Uterus (tissue), 4 donors: ENCODE measurements around the gene RPL3. TPM values are rescaled to one million over a fixed set of nuclear protein-coding genes. Genes with fewer than 3 reads are reported as not detected.

Experiments
- DNase-seq, 2 donors: peaks; one replicate each; pipeline ENCODE4 v3.0.0-alpha.2; 2019 to 2020
- H3K27ac ChIP-seq, 2 donors: fragments of 200-600 bp; sonication (generic); 1 replicate in 1 of 2; 2 replicates in 1 of 2; pipeline ENCODE4 v1.5.1; 2016 to 2018
- H3K27me3 ChIP-seq, 2 donors: fragments of 200-600 bp; sonication (generic); one replicate each; pipeline ENCODE4 v1.5.1; 2018 to 2019; ENCODE audit warnings: control low read depth in 1 of 2
- H3K36me3 ChIP-seq, 2 donors: fragments of 200-600 bp; sonication (generic); one replicate each; pipeline ENCODE4 v1.5.1; 2019; ENCODE audit warnings: control low read depth in 1 of 2
- H3K4me1 ChIP-seq, 2 donors: fragments of 200-600 bp; sonication (generic); one replicate each; pipeline ENCODE4 v1.5.1; 2018 to 2019; ENCODE audit warnings: control low read depth in 1 of 2
- H3K4me3 ChIP-seq, 2 donors: fragments of 200-600 bp; sonication (generic); 1 replicate in 1 of 2; 2 replicates in 1 of 2; pipeline ENCODE4 v1.5.1; 2018 to 2019; ENCODE audit warnings: mild to moderate bottlenecking in 1 of 2
- H3K9me3 ChIP-seq, 2 donors: fragments of 200-600 bp; sonication (generic); one replicate each; pipeline ENCODE4 v1.5.1; 2019; ENCODE audit warnings: control low read depth in 1 of 2
- CTCF ChIP-seq, 4 experiments: fragments of 200-600 bp in 2 of 4; fragments of 450-650 bp in 2 of 4; sonication (generic) in 2 of 4; IDR thresholded peaks; one replicate each; pipeline ENCODE4 v1.5.1; 2016 to 2019; ENCODE audit warnings: antibody characterized with exemption in 4 of 4, mild to moderate bottlenecking in 2 of 4, moderate library complexity in 1 of 4
- POLR2A ChIP-seq, 2 donors: fragments of 450-650 bp; IDR thresholded peaks; one replicate each; pipeline ENCODE4 v1.6.1; 2016; ENCODE audit warnings: antibody characterized with exemption in 2 of 2, mild to moderate bottlenecking in 1 of 2, moderate library complexity in 1 of 2
- intact Hi-C: fragments of 100-400 bp; cut with DNase I; formaldehyde crosslinking; loops from one replicate; pipeline ENCODE4 v1.15.1; 2023; ENCODE audit warnings: low total_unique reads
- total RNA-seq, 4 donors: library from RNA; depleted of rRNA in 3 of 4; stranded (reverse); fragments of >200 nt in 3 of 4; gene quantifications; one replicate each; pipeline versions ENCODE4 v1.1.0 to v1.2.4, GENCODE V29; 2014 to 2023
- donor health status: DM: yes; HTN: yes; CAD: no.

Gene RPL3
- total RNA-seq, 4 donors from 2014 or later = 1,498 to 2,840 (median 2,333) TPM

GRCh38 chr22:39277142-39277607, 42.2 kb downstream of the RPL3 start:
- no peak for DNase-seq
- Histone ChIP-seq H3K4me1 (no peaks in the 10 kb centered on the region), H3K4me3 (no peak overlapping the region), H3K9me3 (no peaks in the 10 kb centered on the region), H3K27me3 (no peaks in the 10 kb centered on the region), H3K36me3 (no peaks in the 10 kb centered on the region), H3K27ac (no peak overlapping the region)
- no peak for TF ChIP-seq POLR2A (IDR thresholded peaks at IDR 0.05)
- TF ChIP-seq CTCF (IDR thresholded peaks at IDR 0.05) = no peak
- intact Hi-C loops = no loop called here

GRCh38 chr22:39276440-39277141, 42.8 kb downstream of the RPL3 start:
- DNase-seq = no peak
- TF ChIP-seq POLR2A (IDR thresholded peaks at IDR 0.05) (no peak), CTCF (IDR thresholded peaks at IDR 0.05) (no peak)
- Histone ChIP-seq H3K9me3 (no peaks in the 10 kb centered on the region), H3K36me3 (no peaks in the 10 kb centered on the region), H3K27me3 (no peaks in the 10 kb centered on the region), H3K27ac (no peak overlapping the region), H3K4me3 (no peak overlapping the region), H3K4me1 (no peaks in the 10 kb centered on the region)
- intact Hi-C loops = no loop called here

GRCh38 chr22:39275814-39276439, 43.5 kb downstream of the RPL3 start:
- no peaks in the 10 kb centered on the region for H3K9me3 ChIP-seq
- TF ChIP-seq POLR2A (IDR thresholded peaks at IDR 0.05) (no peak), CTCF (IDR thresholded peaks at IDR 0.05) (no peak)
- no peak overlapping the region for H3K27ac ChIP-seq
- intact Hi-C loops = no loop called here
- no peaks in the 10 kb centered on the region for H3K27me3 ChIP-seq
- no peak for DNase-seq
- H3K4me3 ChIP-seq = no peak overlapping the region
- H3K4me1 ChIP-seq = no peaks in the 10 kb centered on the region
- no peaks in the 10 kb centered on the region for H3K36me3 ChIP-seq

GRCh38 chr22:39273950-39274887, 45.2 kb downstream of the RPL3 start:
- no peak for DNase-seq

More at GRCh38 chr22:39273950-39274887, 45.2 kb downstream of the RPL3 start:
- Histone ChIP-seq H3K9me3 (no peaks in the 10 kb centered on the region), H3K27me3 (no peaks in the 10 kb centered on the region), H3K4me3 (no peak overlapping the region), H3K4me1 (no peaks in the 10 kb centered on the region), H3K36me3 (no peaks in the 10 kb centered on the region), H3K27ac (no peak overlapping the region)
- intact Hi-C loops = no loop called here
- TF ChIP-seq CTCF (IDR thresholded peaks at IDR 0.05) (no peak), POLR2A (IDR thresholded peaks at IDR 0.05) (no peak)
